OCI-LY7 (cell line): ENCODE measurements around the gene ABCC1.

Experiments used
- CTCF ChIP-seq: fragments of 200-600 bp; sonication (generic); conservative IDR thresholded peaks from 2 replicates; pipeline ENCODE4 v1.5.1; 2014; ENCODE audit warnings: mild to moderate bottlenecking, antibody characterized with exemption, low read length, moderate library complexity, mixed read lengths
- EZH2phosphoT487 ChIP-seq: fragments of 200-600 bp; sonication (generic); IDR thresholded peaks from 2 replicates; pipeline ENCODE4 v1.6.1; 2018; ENCODE audit warnings: low read depth, borderline replicate concordance, mild to moderate bottlenecking, mixed run types, antibody characterized with exemption, low read length, moderate library complexity, mixed read lengths

- TF ChIP-seq CTCF (no peak), EZH2phosphoT487 (no peak)
Measured at GRCh38 chr16:15979801-15980200, 30.4 kb downstream of the ABCC1 start.
